ENCODE data around the gene PRIMPOL. TPM values are rescaled to one million over a fixed set of nuclear protein-coding genes. Genes with fewer than 3 reads are reported as not detected.

PRIMPOL gene
- total RNA-seq, 1 experiment from 2014 or later, result 8.3 TPM

- no peak for ATAC-seq
- H3K9me3 Mint-ChIP-seq, result no peaks in the 10 kb centered on the region
- H3K4me3 Mint-ChIP-seq, result peak overlapping the region; percentile 1; the same call in 1 of the 2 replicates
- POLR2A ChIA-PET, result no interaction called here
- no peak for DNase-seq (ENCODE audit: low spot score)
- CTCF ChIA-PET, result interaction anchor here (1.3 kb wide), 1 partner anchor 424 kb away, joined by 5 read pairs; no protein-coding TSS in a partner anchor
- H3K4me1 Mint-ChIP-seq, result peaks cover 16% of the 10 kb centered on the region
- H3K36me3 Mint-ChIP-seq, result peaks cover 8% of the 10 kb centered on the region; the same call in 1 of the 2 replicates
- H3K27ac Mint-ChIP-seq, result peak overlapping the region; percentile 94
- no peaks in the 10 kb centered on the region for H3K27me3 Mint-ChIP-seq (ENCODE audit: low read depth)
- TF ChIP-seq ZBTB21 (CRISPR knock-in tag; IDR thresholded peaks at IDR 0.05; ENCODE audit: borderline replicate concordance) (no peak), ZMAT4 (CRISPR knock-in tag; IDR thresholded peaks at IDR 0.05) (no peak), MLX (CRISPR knock-in tag; IDR thresholded peaks at IDR 0.05) (no peak), NFE2L1 (CRISPR knock-in tag; IDR thresholded peaks at IDR 0.05) (no peak), USF1 (CRISPR knock-in tag; IDR thresholded peaks at IDR 0.05) (no peak), ZNF138 (CRISPR knock-in tag; conservative IDR thresholded peaks at IDR 0.05) (no peak), E2F5 (CRISPR knock-in tag; IDR thresholded peaks at IDR 0.05) (no peak), TEAD1 (CRISPR knock-in tag; IDR thresholded peaks at IDR 0.05) (no peak), ARID4B (CRISPR knock-in tag; IDR thresholded peaks at IDR 0.05; ENCODE audit: borderline replicate concordance) (no peak), TCF7 (CRISPR knock-in tag; IDR thresholded peaks at IDR 0.05; ENCODE audit: low read depth) (no peak), CREM (CRISPR knock-in tag; IDR thresholded peaks at IDR 0.05) (no peak), ESRRA (CRISPR knock-in tag; IDR thresholded peaks at IDR 0.05; ENCODE audit: borderline replicate concordance) (no peak), ZNF281 (CRISPR knock-in tag; IDR thresholded peaks at IDR 0.05) (no peak), SMAD4 (CRISPR knock-in tag; IDR thresholded peaks at IDR 0.05) (no peak)
These were observed 38.5 kb downstream of the PRIMPOL start for GRCh38 chr4:184688005-184688404.

GRCh38 chr4:184688447-184688846, 38.9 kb downstream of the PRIMPOL start:
- H3K9me3 Mint-ChIP-seq, result no peaks in the 10 kb centered on the region
- H3K27me3 Mint-ChIP-seq (ENCODE audit: low read depth), result no peaks in the 10 kb centered on the region
- CTCF ChIA-PET, result interaction anchor here (1.3 kb wide), 1 partner anchor 424 kb away, joined by 5 read pairs; no protein-coding TSS in a partner anchor
- H3K4me1 Mint-ChIP-seq, result peaks cover 16% of the 10 kb centered on the region
- peak overlapping the region; percentile 94 for H3K27ac Mint-ChIP-seq
- H3K4me3 Mint-ChIP-seq, result peak overlapping the region; percentile 1; the same call in 1 of the 2 replicates
- peak; percentile 38 for DNase-seq (ENCODE audit: low spot score)
- H3K36me3 Mint-ChIP-seq, result peaks cover 10% of the 10 kb centered on the region
- POLR2A ChIA-PET, result no interaction called here
- ATAC-seq, result peak; percentile 93
- TF ChIP-seq FOXP1 (CRISPR knock-in tag; IDR thresholded peaks at IDR 0.05; ENCODE audit: borderline replicate concordance) (no peak), E2F4 (CRISPR knock-in tag; IDR thresholded peaks at IDR 0.05; ENCODE audit: borderline replicate concordance, low read depth) (no peak), USF2 (CRISPR knock-in tag; IDR thresholded peaks at IDR 0.05) (no peak), HMGXB4 (CRISPR knock-in tag; IDR thresholded peaks at IDR 0.05) (no peak)
